ENCODE data around the gene ALK. TPM values are rescaled to one million over a fixed set of nuclear protein-coding genes. Genes with fewer than 3 reads are reported as not detected.

ALK gene
- polyA plus RNA-seq, 1 of the 3 experiments (the other 2 are of a cell fraction): 0.30 TPM

GRCh38 chr2:29578084-29578598 is 343.2 kb downstream of the ALK start:
- ChIA-PET POLR2A (interaction anchor here (0.6 to 2.8 kb wide), 3 partner anchors 36 to 315 kb away, joined by 3 to 26 read pairs (median 15); no protein-coding TSS in a partner anchor), CTCF (interaction anchor here (0.8 to 3.5 kb wide), 7 partner anchors 11 to 449 kb away, joined by 3 to 23 read pairs (median 8); no protein-coding TSS in a partner anchor)
- no peaks in the 10 kb centered on the region for H3F3A ChIP-seq (replicated peaks; ENCODE audit: insufficient read depth)
- no peak overlapping the region for H3K9ac ChIP-seq
- peak overlapping the region in 1 of 2 experiments; percentile 100; a peak in 2 of 4 replicates for H3K27ac ChIP-seq (ENCODE audit: low read depth in 2 of 2, low read length in 1 of 2)
- peaks cover 28% of the 10 kb centered on the region; the same call in 1 of the 2 replicates for H3K27me3 ChIP-seq (ENCODE audit: insufficient read depth)
- TF ChIP-seq NFIC (IDR thresholded peaks at IDR 0.05; ENCODE audit: borderline replicate concordance) (no peak), RXRA (IDR thresholded peaks at IDR 0.05; ENCODE audit: borderline replicate concordance, low read depth) (no peak), TEAD4 (IDR thresholded peaks at IDR 0.05; ENCODE audit: borderline replicate concordance, insufficient read depth) (no peak), GABPA (IDR thresholded peaks at IDR 0.05; ENCODE audit: low read depth) (no peak), YY1 (IDR thresholded peaks at IDR 0.05; ENCODE audit: low read depth) (no peak), TCF12 (IDR thresholded peaks at IDR 0.05) (no peak), CTCF (IDR thresholded peaks at IDR 0.05) (no peak), USF1 (IDR thresholded peaks at IDR 0.05; ENCODE audit: borderline replicate concordance, low read depth) (no peak), MEF2A (IDR thresholded peaks at IDR 0.05; ENCODE audit: borderline replicate concordance, low read depth) (no peak), MXI1 (IDR thresholded peaks at IDR 0.05; ENCODE audit: low read depth, low read length) (no peak), GATA2 (CRISPR knock-in tag; IDR thresholded peaks at IDR 0.05) (no peak), ELF1 (IDR thresholded peaks at IDR 0.05) (no peak), TAF1 (IDR thresholded peaks at IDR 0.05; ENCODE audit: borderline replicate concordance, low read depth, low read length) (no peak), RCOR1 (IDR thresholded peaks at IDR 0.05; ENCODE audit: low read length) (no peak), FOXM1 (IDR thresholded peaks at IDR 0.05; ENCODE audit: low read depth) (no peak), IRF3 (IDR thresholded peaks at IDR 0.05; ENCODE audit: low read depth, low read length) (no peak), SMC3 (IDR thresholded peaks at IDR 0.05; ENCODE audit: low read depth, low read length) (no peak), FOXJ3 (CRISPR knock-in tag; IDR thresholded peaks at IDR 0.05) (no peak)
- TF ChIP-seq, protein P1, sequence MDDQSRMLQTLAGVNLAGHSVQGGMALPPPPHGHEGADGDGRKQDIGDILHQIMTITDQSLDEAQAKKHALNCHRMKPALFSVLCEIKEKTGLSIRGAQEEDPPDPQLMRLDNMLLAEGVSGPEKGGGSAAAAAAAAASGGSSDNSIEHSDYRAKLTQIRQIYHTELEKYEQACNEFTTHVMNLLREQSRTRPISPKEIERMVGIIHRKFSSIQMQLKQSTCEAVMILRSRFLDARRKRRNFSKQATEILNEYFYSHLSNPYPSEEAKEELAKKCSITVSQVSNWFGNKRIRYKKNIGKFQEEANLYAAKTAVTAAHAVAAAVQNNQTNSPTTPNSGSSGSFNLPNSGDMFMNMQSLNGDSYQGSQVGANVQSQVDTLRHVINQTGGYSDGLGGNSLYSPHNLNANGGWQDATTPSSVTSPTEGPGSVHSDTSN (IDR thresholded peaks at IDR 0.05): no peak
- TF ChIP-seq, protein P2, sequence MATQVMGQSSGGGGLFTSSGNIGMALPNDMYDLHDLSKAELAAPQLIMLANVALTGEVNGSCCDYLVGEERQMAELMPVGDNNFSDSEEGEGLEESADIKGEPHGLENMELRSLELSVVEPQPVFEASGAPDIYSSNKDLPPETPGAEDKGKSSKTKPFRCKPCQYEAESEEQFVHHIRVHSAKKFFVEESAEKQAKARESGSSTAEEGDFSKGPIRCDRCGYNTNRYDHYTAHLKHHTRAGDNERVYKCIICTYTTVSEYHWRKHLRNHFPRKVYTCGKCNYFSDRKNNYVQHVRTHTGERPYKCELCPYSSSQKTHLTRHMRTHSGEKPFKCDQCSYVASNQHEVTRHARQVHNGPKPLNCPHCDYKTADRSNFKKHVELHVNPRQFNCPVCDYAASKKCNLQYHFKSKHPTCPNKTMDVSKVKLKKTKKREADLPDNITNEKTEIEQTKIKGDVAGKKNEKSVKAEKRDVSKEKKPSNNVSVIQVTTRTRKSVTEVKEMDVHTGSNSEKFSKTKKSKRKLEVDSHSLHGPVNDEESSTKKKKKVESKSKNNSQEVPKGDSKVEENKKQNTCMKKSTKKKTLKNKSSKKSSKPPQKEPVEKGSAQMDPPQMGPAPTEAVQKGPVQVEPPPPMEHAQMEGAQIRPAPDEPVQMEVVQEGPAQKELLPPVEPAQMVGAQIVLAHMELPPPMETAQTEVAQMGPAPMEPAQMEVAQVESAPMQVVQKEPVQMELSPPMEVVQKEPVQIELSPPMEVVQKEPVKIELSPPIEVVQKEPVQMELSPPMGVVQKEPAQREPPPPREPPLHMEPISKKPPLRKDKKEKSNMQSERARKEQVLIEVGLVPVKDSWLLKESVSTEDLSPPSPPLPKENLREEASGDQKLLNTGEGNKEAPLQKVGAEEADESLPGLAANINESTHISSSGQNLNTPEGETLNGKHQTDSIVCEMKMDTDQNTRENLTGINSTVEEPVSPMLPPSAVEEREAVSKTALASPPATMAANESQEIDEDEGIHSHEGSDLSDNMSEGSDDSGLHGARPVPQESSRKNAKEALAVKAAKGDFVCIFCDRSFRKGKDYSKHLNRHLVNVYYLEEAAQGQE (IDR thresholded peaks at IDR 0.05; ENCODE audit: low read depth, low read length): no peak
- H3K9me3 ChIP-seq: no peaks in the 10 kb centered on the region
- no peak overlapping the region for H2AFZ ChIP-seq (ENCODE audit: low read depth)
- H3K36me3 ChIP-seq (replicated peaks in 1 of 2; ENCODE audit: control insufficient read depth in 1 of 2, insufficient read depth in 2 of 2, low read length in 1 of 2): peaks cover 0 to 3% of the 10 kb centered on the region in 2 experiments
- H3K4me1 ChIP-seq (ENCODE audit: control insufficient read depth in 1 of 2, insufficient read depth in 2 of 2, low read depth in 1 of 2, low read length in 1 of 2): peaks cover 9 to 96% of the 10 kb centered on the region in 2 experiments; a peak in 2 of 4 replicates
- no peak overlapping the region for H3K4me3 ChIP-seq (ENCODE audit: low read depth in 2 of 2, low read length in 1 of 2)
- no peaks in the 10 kb centered on the region for H4K20me1 ChIP-seq (ENCODE audit: insufficient read depth)
- DNase-seq: no peak
- 34% methylated on average over 3 of the region's 3 CpGs for WGBS (ENCODE audit: low lambda C conversion rate)
- H3K9me2 ChIP-seq: no peaks in the 10 kb centered on the region
- H3K79me2 ChIP-seq (ENCODE audit: insufficient read depth): no peaks in the 10 kb centered on the region
- no peak overlapping the region for H3K4me2 ChIP-seq
